K562 (cell line): Measurements from ENCODE around the gene MBOAT2. TPM values are rescaled to one million over a fixed set of nuclear protein-coding genes. Genes with fewer than 3 reads are reported as not detected.

Source experiments
- ATAC-seq: fragments of 200-7000 bp; cut with Tn5 transposase; 3 replicates; pipeline ENCODE4 v1.9.1; 2020; ENCODE audit warnings: moderate library complexity
- BruUV-seq: library from RNA; stranded (reverse); fragments of 400-500 nt; replicated peaks from 2 replicates; lab custom pipeline; 2021; lab: Mats Ljungman, UMichigan
- CTCF ChIA-PET: fragments of 300-600 bp; formaldehyde crosslinking; extraction: SDS; loops from one replicate; lab custom pipeline; 2021; ENCODE audit warnings: low intra/inter-chr PET ratio; lab: Yijun Ruan, JAX
- POLR2A ChIA-PET: fragments of 300-600, 350-650 bp; sonication (Branson Sonifier 250); formaldehyde crosslinking; extraction: SDS; loops from one replicate; lab custom pipeline; 2021; ENCODE audit warnings: antibody characterized with exemption, inconsistent platforms; lab: Yijun Ruan, JAX
- DNase-seq, 4 experiments: peaks; one replicate each; pipeline versions ENCODE4 v3.0.0 to v3.0.0-alpha.2; 2011 to 2018; ENCODE audit warnings: low spot score in 3 of 4, mixed read lengths in 3 of 4; ENCODE audit errors: extremely low read depth in 1 of 4
- FAIRE-seq: peaks from 2 replicates; lab custom pipeline; 2011; peaks lifted over from hg19 to GRCh38; lab: Jason Lieb, UNC
- H2AFZ ChIP-seq: 2 replicates; pipeline ENCODE4 v1.6.0; 2011; ENCODE audit warnings: low read depth, low read length, control low read depth, inconsistent platforms
- H3K27ac ChIP-seq: fragments of 200-600 bp; 3 replicates; pipeline ENCODE4 v1.8.0; 2011; ENCODE audit warnings: low read depth, mild to moderate bottlenecking, control low read depth, inconsistent platforms, low read length, moderate library complexity, mixed read lengths; ENCODE audit errors: extremely low read depth
- H3K27me3 ChIP-seq, 2 experiments: fragments of 300-600 bp in 1 of 2; 2 replicates in 1 of 2; 3 replicates in 1 of 2; pipeline versions ENCODE4 v1.6.0 to v1.8.0; 2011; ENCODE audit warnings: inconsistent platforms in 2 of 2, low read length in 2 of 2, mild to moderate bottlenecking in 1 of 2, mixed read lengths in 1 of 2, moderate library complexity in 1 of 2; ENCODE audit not compliant: control insufficient read depth in 2 of 2, insufficient read depth in 2 of 2
- H3K36me3 ChIP-seq: fragments of 300-600 bp; 3 replicates; pipeline ENCODE4 v1.8.0; 2011; ENCODE audit warnings: mild to moderate bottlenecking, low read length, inconsistent platforms; ENCODE audit not compliant: control insufficient read depth, insufficient read depth
- H3K4me1 ChIP-seq, 2 experiments: fragments of 200-600 bp in 1 of 2; replicated peaks in 1 of 2; 2 replicates in 1 of 2; 3 replicates in 1 of 2; pipeline versions ENCODE4 v1.5.1 to v1.8.0; 2011; ENCODE audit warnings: inconsistent platforms in 2 of 2, low read length in 2 of 2, mild to moderate bottlenecking in 1 of 2, mixed read lengths in 1 of 2, moderate library complexity in 1 of 2; ENCODE audit not compliant: control insufficient read depth in 2 of 2, insufficient read depth in 2 of 2
- H3K4me2 ChIP-seq: 2 replicates; pipeline ENCODE4 v1.6.1; 2011; ENCODE audit warnings: low read length, control low read depth, inconsistent platforms, mixed read lengths; ENCODE audit not compliant: insufficient read depth
- H3K4me3 ChIP-seq: fragments of 200-600 bp; sonication (generic), shearing (Covaris generic); 2 replicates; pipeline ENCODE4 v1.5.1; 2016; ENCODE audit warnings: control low read depth, inconsistent platforms
- H3K79me2 ChIP-seq: fragments of 200-600 bp; 3 replicates; pipeline ENCODE4 v1.8.0; 2011; ENCODE audit warnings: low read length, inconsistent platforms; ENCODE audit not compliant: control insufficient read depth, insufficient read depth
- H3K9ac ChIP-seq, 2 experiments: 2 replicates each; pipeline versions ENCODE4 v1.6.0 to v1.6.1; 2011; ENCODE audit warnings: low read depth in 2 of 2, low read length in 2 of 2, control low read depth in 1 of 2, inconsistent platforms in 1 of 2, mild to moderate bottlenecking in 1 of 2, mixed read lengths in 1 of 2; ENCODE audit not compliant: insufficient read depth in 1 of 2
- H3K9me1 ChIP-seq: one replicate; pipeline ENCODE4 v1.6.0; 2011; ENCODE audit warnings: inconsistent platforms, mild to moderate bottlenecking, low read length, moderate library complexity; ENCODE audit not compliant: control insufficient read depth, insufficient read depth
- H3K9me3 ChIP-seq: replicated peaks from 2 replicates; pipeline ENCODE4 v1.5.1; 2011; ENCODE audit warnings: low read depth, low read length, inconsistent platforms; ENCODE audit not compliant: control insufficient read depth, insufficient read depth
- H4K20me1 ChIP-seq: replicated peaks from 2 replicates; pipeline ENCODE4 v1.6.1; 2011; ENCODE audit warnings: low read length, inconsistent platforms, mixed read lengths; ENCODE audit not compliant: control insufficient read depth, insufficient read depth
- ARID1B ChIP-seq: fragments of 450-650 bp; IDR thresholded peaks from 2 replicates; pipeline ENCODE4 v1.6.1; 2016; ENCODE audit warnings: antibody characterized with exemption, mild to moderate bottlenecking, inconsistent platforms
- CREB3 ChIP-seq: fragments of 450-650 bp; conservative IDR thresholded peaks from 2 replicates; pipeline ENCODE4 v1.6.1; 2016; ENCODE audit warnings: missing genetic modification characterization, low read depth, mild to moderate bottlenecking, missing compliant biosample characterization, moderate library complexity
- ETV1 ChIP-seq: fragments of 450-650 bp; conservative IDR thresholded peaks from 2 replicates; pipeline ENCODE4 v1.6.1; 2016; ENCODE audit warnings: missing genetic modification characterization, control low read depth, low read depth, missing compliant biosample characterization
- FOSL1 ChIP-seq: fragments of 200-800 bp; sonication (Bioruptor generic); conservative IDR thresholded peaks from 2 replicates; pipeline ENCODE4 v1.6.1; 2016; ENCODE audit warnings: missing genetic modification characterization, missing compliant biosample characterization
- GATAD2B ChIP-seq: fragments of 450-650 bp; IDR thresholded peaks from 2 replicates; pipeline ENCODE4 v1.6.1; 2017; ENCODE audit warnings: mild to moderate bottlenecking, borderline replicate concordance
- KDM1A ChIP-seq, 2 experiments: fragments of 450-650 bp; IDR thresholded peaks; 2 replicates each; pipeline ENCODE4 v1.6.1; 2016; ENCODE audit warnings: mild to moderate bottlenecking in 2 of 2
- MAZ ChIP-seq, 2 experiments: fragments of 450-650 bp in 1 of 2; sonication (generic) in 1 of 2; formaldehyde crosslinking; IDR thresholded peaks in 1 of 2; conservative IDR thresholded peaks in 1 of 2; 2 replicates each; pipeline versions ENCODE4 v1.4.0 to v1.5.0; 2020; ENCODE audit warnings: mild to moderate bottlenecking in 1 of 2, missing genetic modification reagents in 1 of 2
- RNF219 ChIP-seq: fragments of 250-450 bp; sonication (Bioruptor Pico); IDR thresholded peaks from 2 replicates; pipeline ENCODE4 v1.5.0; 2022; ENCODE audit warnings: mild to moderate bottlenecking
- SPI1 ChIP-seq: IDR thresholded peaks from 2 replicates; pipeline ENCODE4 v1.6.1; 2011; ENCODE audit warnings: low read depth, low read length, control low read depth, borderline replicate concordance
- ZEB2 ChIP-seq: fragments of 450-650 bp; IDR thresholded peaks from 2 replicates; pipeline ENCODE4 v1.6.1; 2016
- ZNF639 ChIP-seq, 2 experiments: fragments of 200-800 bp in 1 of 2; sonication (Bioruptor generic) in 1 of 2; sonication (generic) in 1 of 2; formaldehyde crosslinking in 1 of 2; IDR thresholded peaks in 1 of 2; conservative IDR thresholded peaks in 1 of 2; 2 replicates each; pipeline versions ENCODE4 v1.5.0 to v1.6.1; 2016 to 2020; ENCODE audit warnings: missing compliant biosample characterization in 1 of 2, missing genetic modification characterization in 1 of 2, missing genetic modification reagents in 1 of 2
- WGBS: fragments of 100-300 bp; shearing (Covaris generic); methylation state at CpG from one replicate; pipeline ENCODE4 v1.1.6; 2016; ENCODE audit warnings: low coverage, mixed read lengths; ENCODE audit not compliant: insufficient coverage; ENCODE audit errors: missing lambda C conversion rate; 5-methylcytosine and 5-hydroxymethylcytosine counted together
- in situ Hi-C: fragments of 300-500 bp; cut with MboI; formaldehyde crosslinking; loops from 4 replicates; pipeline ENCODE4 v1.15.0; 2018; ENCODE audit warnings: inconsistent platforms, mixed read lengths
- intact Hi-C: fragments of 100-400 bp; cut with micrococcal nuclease; formaldehyde crosslinking; loops from 2 replicates; pipeline ENCODE4 v1.14.2; 2022
- polyA plus RNA-seq, 8 experiments: library from polyadenylated mRNA; depleted of rRNA in 4 of 8; stranded (reverse) in 5 of 8; unstranded in 3 of 8; fragments of >200 nt; fragmentation: Nextera tagmentation in 2 of 8; fragmentation: Illumina TruSeq in 1 of 8; extraction: Ambion mirVana in 2 of 8; extraction: Trizol in 1 of 8; gene quantifications; 2 replicates each; pipeline versions ENCODE4 v1.2.1 to v1.2.3, GENCODE V29; 2011 to 2014; ENCODE audit warnings: inconsistent platforms in 1 of 8, missing spikeins in 1 of 8
- total RNA-seq, 7 experiments: library from RNA; depleted of rRNA in 6 of 7; stranded (reverse); fragments of >200 nt in 6 of 7; fragmentation: Illumina TruSeq in 2 of 7; extraction: Trizol in 2 of 7; gene quantifications; 2 replicates each; pipeline versions ENCODE4 v1.2.1 to v1.2.3, GENCODE V29; 2011 to 2021; ENCODE audit warnings: low replicate concordance in 1 of 7
- TF ChIP-seq, protein P1 (sequence below), 2 experiments: fragments of 450-650 bp; IDR thresholded peaks; 2 replicates each; pipeline ENCODE4 v1.6.1; 2018; ENCODE audit warnings: mild to moderate bottlenecking in 2 of 2, low read depth in 1 of 2; ENCODE audit not compliant: partially characterized antibody in 2 of 2

The MBOAT2 gene
- total and polyA plus RNA-seq, 9 of the 15 experiments (the other 6 are each of a cell fraction or from before 2014, with no cell fraction given), result 8.4 to 122 (median 27.6) TPM

GRCh38 chr2:8999797-9000196 lies 3.7 kb downstream of the MBOAT2 start:
- TF ChIP-seq SPI1, result peak; percentile 92
- TF ChIP-seq MAZ (CRISPR knock-in tag; conservative IDR thresholded peaks at IDR 0.05 in 1 of 2, IDR thresholded peaks at IDR 0.05 in 1 of 2), result no peak
- no peak for TF ChIP-seq ZNF639 (CRISPR knock-in tag; conservative IDR thresholded peaks at IDR 0.05 in 1 of 2, IDR thresholded peaks at IDR 0.05 in 1 of 2)
- no peak for TF ChIP-seq KDM1A (IDR thresholded peaks at IDR 0.05)
- TF ChIP-seq CREB3, result no peak
- no peak for TF ChIP-seq ETV1 (tag)
- TF ChIP-seq, protein P1, sequence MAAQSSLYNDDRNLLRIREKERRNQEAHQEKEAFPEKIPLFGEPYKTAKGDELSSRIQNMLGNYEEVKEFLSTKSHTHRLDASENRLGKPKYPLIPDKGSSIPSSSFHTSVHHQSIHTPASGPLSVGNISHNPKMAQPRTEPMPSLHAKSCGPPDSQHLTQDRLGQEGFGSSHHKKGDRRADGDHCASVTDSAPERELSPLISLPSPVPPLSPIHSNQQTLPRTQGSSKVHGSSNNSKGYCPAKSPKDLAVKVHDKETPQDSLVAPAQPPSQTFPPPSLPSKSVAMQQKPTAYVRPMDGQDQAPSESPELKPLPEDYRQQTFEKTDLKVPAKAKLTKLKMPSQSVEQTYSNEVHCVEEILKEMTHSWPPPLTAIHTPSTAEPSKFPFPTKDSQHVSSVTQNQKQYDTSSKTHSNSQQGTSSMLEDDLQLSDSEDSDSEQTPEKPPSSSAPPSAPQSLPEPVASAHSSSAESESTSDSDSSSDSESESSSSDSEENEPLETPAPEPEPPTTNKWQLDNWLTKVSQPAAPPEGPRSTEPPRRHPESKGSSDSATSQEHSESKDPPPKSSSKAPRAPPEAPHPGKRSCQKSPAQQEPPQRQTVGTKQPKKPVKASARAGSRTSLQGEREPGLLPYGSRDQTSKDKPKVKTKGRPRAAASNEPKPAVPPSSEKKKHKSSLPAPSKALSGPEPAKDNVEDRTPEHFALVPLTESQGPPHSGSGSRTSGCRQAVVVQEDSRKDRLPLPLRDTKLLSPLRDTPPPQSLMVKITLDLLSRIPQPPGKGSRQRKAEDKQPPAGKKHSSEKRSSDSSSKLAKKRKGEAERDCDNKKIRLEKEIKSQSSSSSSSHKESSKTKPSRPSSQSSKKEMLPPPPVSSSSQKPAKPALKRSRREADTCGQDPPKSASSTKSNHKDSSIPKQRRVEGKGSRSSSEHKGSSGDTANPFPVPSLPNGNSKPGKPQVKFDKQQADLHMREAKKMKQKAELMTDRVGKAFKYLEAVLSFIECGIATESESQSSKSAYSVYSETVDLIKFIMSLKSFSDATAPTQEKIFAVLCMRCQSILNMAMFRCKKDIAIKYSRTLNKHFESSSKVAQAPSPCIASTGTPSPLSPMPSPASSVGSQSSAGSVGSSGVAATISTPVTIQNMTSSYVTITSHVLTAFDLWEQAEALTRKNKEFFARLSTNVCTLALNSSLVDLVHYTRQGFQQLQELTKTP (IDR thresholded peaks at IDR 0.05; ENCODE audit: low read depth in 1 of 2, partially characterized antibody in 2 of 2), result no peak
- TF ChIP-seq ZEB2, result 0 out of 2 replicates have a peak, but pooled peaks have one; percentile 36
- 0 out of 2 replicates have a peak, but pooled peaks have one; percentile 22 for TF ChIP-seq FOSL1 (tag)
- TF ChIP-seq ARID1B, result 0 out of 2 replicates have a peak, but pooled peaks have one; percentile 9
- no peak for TF ChIP-seq GATAD2B
- no peak for TF ChIP-seq RNF219 (CRISPR knock-in tag)

More at GRCh38 chr2:8999797-9000196, 3.7 kb downstream of the MBOAT2 start:
- Histone ChIP-seq H3K36me3 (peaks cover 5% of the 10 kb centered on the region), H3K9ac (peak overlapping the region in 1 of 2 experiments; percentile 65; a peak in 1 of 4 replicates), H3K4me3 (no peak overlapping the region), H3K9me1 (no peaks in the 10 kb centered on the region), H3K27ac (peak overlapping the region; percentile 72; the same call in 2 of the 3 replicates), H4K20me1 (no peaks in the 10 kb centered on the region), H3K27me3 (no peaks in the 10 kb centered on the region), H3K4me1 (peaks cover 31 to 43% of the 10 kb centered on the region in 2 experiments), H3K9me3 (peaks cover 2% of the 10 kb centered on the region; the same call in 1 of the 2 replicates), H3K79me2 (peaks cover 94% of the 10 kb centered on the region), H3K4me2 (peak overlapping the region; percentile 78), H2AFZ (no peak overlapping the region)
- in situ Hi-C loops (no loop called here), intact Hi-C loops (loop anchor here (1.0 to 5.0 kb wide), 2 partner anchors 13 to 103 kb away; no protein-coding TSS in a partner anchor)
- no peak for FAIRE-seq
- no peak for DNase-seq
- ATAC-seq, result no peak
- 14% methylated on average over 1 of the region's 1 CpG for WGBS
- ChIA-PET POLR2A (no interaction called here), CTCF (no interaction called here)
- no TSS peak for BruUV-seq
